Loucy (cell line): ENCODE results near the gene DTL.

ENCODE experiments used
- EZH2phosphoT487 ChIP-seq: fragments of 200-600 bp; IDR thresholded peaks from 2 replicates; pipeline ENCODE4 v1.6.1; 2018; ENCODE audit warnings: antibody characterized with exemption, mild to moderate bottlenecking, moderate library complexity, borderline replicate concordance
- TF ChIP-seq, protein P1 (sequence below): fragments of 200-600 bp; sonication (generic); conservative IDR thresholded peaks from 2 replicates; pipeline ENCODE4 v1.5.1; 2014; ENCODE audit warnings: mild to moderate bottlenecking, antibody characterized with exemption, low read length

DNA sequence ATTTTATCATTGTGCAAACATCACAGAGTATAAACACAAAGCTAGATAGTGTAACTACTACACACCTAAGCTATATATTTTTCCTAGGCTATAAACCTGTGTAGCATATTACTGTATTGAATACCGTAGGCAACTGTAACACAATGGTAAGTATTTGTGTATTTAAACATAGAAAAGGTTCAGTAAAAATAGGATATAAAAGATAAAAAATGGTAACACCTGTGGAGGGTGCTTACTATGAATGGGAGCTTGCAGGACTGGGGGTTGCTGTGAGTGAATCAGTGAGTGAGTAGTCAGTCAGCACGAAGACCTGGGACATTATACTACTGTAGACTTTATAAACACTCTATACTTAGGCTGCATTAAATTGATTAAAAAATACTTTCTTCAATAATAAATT, 4.1 kb downstream of the DTL start:
- TF ChIP-seq, protein P1, sequence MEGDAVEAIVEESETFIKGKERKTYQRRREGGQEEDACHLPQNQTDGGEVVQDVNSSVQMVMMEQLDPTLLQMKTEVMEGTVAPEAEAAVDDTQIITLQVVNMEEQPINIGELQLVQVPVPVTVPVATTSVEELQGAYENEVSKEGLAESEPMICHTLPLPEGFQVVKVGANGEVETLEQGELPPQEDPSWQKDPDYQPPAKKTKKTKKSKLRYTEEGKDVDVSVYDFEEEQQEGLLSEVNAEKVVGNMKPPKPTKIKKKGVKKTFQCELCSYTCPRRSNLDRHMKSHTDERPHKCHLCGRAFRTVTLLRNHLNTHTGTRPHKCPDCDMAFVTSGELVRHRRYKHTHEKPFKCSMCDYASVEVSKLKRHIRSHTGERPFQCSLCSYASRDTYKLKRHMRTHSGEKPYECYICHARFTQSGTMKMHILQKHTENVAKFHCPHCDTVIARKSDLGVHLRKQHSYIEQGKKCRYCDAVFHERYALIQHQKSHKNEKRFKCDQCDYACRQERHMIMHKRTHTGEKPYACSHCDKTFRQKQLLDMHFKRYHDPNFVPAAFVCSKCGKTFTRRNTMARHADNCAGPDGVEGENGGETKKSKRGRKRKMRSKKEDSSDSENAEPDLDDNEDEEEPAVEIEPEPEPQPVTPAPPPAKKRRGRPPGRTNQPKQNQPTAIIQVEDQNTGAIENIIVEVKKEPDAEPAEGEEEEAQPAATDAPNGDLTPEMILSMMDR = no peak
- TF ChIP-seq EZH2phosphoT487 = no peak
